ENCODE results near the gene GGA2.
"Not testable (repeated sequence)": the region's sequence is repeated elsewhere in the genome, so short reads cannot be mapped to it uniquely, and the experiment has no call there.

The GGA2 gene

DNA sequence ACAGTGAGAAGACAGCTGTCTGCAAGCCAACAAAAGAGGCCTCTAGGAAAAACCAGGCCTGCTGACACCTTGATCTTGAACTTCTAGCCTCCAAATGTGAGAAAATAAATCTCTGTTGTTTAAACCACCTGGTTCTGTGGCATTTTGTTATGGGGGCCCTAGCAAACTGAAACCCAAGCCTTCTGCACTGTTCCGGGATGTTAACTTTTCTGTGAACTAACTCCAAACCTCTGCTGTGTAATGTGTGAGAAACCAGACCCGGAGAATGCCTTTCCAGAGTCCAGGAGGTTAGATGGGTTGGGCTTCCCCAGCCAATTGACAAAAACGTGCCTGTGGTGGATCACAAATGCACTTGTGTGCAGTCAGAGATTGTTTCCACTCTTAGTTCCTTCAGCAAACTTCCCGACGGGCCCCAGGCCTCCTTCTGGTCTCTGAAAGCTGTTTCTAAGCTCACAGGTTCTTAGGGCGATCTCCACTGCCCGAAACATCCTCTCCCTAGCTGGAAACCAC lies 13.6 kb upstream of the GGA2 start:
- no peak for DNase-seq

DNA sequence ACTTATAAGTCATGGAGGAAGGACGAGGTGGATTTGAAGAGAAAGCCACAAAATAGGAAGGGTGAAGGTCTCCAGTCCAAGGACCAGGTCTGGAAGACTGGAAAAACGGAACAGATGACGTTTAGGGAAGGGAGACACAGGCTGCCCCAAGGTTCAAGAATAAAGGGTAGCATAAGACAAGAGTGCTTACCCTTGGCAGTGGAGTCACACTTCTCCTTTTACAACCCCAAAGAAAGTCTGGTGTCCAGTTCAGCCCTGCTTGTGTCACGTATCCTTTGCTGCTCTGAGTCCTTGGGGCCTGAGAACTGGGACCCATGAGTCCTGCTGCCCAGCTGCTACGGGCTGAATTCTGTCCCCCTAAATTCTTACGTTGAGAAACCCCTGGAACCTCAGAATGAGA lies 13.0 kb upstream of the GGA2 start:
- DNase-seq: no peak

DNA sequence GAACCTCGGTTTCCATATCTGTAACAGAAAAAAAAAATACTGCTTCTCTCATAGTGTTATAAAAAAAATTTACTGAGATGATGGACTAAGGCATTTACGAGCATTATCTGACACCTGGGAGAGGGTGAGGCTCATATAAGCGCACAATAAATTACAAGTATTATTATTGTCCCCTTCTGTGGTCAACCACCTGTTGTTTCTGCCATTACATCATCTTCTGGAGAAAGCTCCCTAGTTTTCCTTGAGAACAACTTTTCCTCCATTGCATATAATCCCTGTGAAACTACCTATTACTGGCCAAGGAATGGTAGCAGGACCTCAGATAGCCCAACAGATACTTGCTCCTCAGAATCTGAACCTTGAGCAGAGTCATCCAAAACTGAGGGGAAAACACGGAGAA lies 11.7 kb upstream of the GGA2 start:
- DNase-seq: no peak

DNA sequence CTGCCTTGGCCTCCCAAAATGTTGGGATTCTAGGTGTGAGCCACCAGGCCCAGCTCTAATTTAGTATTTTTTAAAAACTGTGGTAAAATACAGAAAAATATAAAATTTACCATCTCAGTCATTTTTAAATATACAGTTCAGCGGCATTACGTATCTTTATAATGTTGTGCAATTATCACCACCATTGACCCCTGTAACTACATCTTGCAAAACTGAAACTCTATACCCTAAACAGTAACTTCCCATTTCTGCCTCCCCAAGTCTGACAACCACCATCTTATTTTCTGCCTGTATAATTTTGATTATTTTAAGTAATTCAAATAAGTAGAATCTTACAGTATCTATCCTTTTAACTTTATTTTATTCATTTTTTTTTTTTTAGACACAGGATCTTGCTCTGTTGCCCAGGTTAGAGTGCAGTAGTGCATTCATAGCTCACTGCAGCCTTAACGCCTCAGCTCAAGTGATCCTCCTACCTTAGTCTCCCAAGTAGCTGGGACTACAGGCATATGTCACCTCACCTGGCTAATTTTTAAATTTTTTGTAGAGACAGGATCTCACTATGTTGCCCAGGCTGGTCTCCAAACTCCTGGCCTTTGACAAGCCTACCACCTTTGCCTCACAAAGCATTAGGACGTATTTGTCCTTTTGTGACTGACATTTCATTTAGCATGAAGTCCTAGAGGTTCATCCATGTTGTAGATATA lies 10.9 kb upstream of the GGA2 start:
- DNase-seq: no peak

DNA sequence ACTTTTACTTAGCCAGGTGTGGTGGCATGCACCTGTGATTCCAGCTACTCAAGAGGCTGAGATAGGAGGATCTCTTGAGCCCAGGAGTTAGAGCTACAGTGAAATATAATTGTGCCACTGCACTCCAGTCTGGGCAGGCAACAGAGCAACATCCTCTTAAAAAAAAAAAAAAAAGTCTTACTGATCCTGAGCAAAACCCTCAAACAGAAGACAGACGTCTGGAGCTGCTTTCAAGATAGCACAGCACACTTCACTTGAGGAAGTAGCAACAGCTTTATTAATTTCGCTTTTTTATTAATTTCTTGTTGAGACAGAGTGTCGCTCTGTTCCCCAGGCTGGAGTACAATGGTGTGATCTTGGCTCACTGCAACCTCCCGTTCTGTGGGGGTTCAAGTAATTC lies 10.2 kb upstream of the GGA2 start:
- DNase-seq: no peak

DNA sequence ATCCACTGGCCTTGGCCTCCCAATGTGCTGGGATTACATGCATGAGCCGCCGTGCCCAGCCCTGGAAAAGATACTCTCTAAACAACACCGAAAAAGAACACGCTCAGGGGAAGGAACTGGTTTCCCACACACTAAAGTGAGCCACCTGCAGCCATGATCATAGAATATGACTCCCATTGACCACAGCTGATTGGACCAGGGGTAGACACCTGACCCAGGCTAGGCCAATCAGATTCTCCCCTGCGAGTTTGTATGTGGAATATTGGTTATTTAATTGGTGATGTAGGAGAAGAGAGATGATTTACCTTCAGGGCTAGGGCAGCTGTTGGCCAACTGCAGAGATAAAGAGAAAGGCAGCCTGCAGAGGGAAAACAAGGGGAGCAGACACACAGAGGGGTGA lies 9.0 kb upstream of the GGA2 start:
- no peak for DNase-seq

DNA sequence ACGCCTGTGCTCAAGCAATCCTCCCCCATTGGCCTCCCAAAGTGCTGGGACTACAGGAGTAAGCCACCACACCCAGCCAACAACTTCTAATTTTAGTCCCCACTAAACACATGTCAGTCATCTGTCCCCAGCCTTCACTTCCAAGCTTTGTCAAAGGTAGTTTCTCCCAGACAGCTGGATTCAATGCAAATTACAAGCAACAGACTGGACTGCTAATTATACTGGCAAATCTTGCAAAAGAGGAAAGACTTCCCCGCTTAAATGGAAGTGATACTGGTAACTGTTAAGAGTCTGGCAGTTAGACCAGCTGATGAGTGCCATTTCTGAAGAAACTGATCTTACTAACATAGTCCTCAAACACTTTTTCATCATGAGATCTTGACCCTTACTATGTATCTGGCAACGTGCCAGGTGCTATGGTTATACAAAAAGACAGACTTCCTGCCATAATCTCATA lies 8.2 kb upstream of the GGA2 start:
- no peak for DNase-seq

DNA sequence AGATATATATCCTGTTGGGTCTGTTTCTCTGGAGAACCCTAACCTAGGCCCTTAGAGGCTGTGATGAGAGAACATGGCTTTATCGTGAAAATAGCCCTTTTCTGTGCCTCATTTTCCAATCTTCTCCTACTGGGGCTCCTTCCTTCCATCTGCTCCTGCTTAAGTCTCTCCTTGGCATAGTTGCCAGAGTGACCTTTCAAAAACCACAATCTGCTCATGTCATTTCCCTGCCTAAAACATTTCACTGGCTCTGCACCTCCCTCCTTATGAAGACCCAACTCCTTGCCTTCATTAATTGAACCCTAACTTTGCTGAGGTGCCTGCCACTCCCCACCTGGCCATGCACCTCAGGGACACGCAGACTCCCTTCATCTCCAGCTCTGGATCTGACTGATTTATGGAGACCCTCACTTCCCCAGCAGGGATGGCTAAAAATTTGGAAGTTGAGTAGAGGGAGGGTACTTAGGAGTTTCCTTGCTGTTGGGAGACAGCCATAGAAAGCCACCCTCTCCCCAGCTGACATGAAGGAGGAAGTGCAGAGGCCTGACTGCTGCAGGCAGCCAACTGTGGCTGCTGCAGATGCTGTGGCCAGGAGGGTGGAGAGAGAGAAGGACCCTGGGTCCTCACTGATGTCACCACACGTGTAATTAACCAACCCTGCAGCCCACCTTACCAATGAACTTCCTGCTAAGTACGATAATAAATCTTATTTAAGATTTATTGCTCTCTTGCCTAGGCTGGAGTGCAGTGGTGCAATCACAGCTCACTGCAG lies 6.3 kb upstream of the GGA2 start:
- no peak for DNase-seq

DNA sequence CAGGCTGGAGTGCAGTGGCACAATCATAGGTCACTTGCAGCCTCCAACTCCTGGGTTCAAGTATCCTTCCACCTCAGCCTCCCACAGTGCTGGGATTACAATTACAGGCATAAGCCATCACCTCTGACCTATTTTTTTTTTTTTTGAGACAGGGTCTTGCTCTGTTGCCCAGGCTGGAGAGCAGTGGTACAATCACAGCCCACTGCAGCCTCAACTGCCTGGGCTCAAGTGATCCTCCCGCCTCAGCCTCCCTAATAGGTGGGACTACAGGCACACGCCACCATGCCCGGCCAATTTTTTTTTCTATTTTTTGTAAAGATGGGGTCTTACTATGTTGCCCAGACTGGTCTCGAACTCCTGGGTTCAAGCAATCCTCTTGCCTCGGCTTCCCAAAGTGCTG lies 5.6 kb upstream of the GGA2 start:
- DNase-seq: no peak

DNA sequence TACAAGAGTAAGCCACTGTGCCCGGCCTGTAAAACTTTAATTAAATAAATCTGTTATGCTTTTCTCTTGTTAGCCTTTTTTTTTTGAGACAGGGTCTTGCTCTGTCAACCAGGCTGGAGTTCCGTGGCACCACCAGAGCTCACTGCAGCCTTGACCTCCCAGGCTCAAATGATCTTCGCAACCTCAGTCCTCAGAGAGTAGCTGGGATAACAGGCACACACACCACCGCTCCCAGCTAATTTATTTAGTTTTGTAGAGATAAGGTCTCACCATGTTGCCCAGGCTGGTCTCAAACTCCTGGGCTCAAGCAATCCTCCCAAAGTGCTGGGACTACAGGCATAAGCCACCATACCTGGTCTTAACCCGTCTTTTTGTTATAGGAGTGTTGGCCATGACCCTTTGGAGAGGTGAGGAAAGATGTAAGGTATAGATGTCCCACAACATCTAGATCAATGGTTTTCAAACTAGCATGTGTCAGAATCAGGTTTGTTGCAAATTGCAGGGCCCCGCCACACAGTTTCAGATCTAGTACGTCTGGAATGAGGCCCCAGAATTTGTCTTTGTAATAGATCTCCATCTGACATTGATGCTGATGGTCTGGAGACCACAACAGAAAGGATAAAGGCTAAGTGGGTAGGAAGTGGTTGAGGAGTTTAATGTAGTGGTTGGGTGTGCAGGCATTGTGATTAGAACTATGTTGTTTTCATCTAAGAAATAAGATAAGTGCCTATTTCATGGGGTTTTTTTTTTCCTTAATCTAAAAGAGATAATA lies 4.3 kb upstream of the GGA2 start:
- no peak for DNase-seq

DNA sequence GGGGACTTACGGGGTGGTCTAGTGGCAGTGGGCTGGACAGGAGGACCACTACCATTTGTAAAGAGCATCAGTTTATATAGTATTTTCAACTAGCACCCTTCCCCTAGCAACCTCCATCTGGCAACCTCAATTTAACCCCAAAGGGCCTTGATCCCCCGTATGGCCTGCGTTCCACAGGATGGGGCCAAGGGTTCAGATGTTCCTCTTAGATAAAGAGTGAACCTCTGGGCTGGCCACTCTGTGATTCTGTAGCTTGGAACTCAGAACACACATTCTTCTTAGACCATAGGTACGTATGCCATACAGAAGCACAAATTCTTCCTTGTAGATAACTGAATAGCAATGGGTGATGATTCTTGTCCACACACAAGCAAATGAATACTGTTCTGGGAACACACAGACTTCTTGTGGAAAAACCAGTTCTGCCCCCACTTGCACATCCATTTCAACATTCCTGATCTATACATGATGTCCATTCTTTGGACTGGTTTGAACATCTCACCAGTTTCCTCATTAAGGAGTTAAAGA lies 1.9 kb upstream of the GGA2 start:
- DNase-seq: no peak

DNA sequence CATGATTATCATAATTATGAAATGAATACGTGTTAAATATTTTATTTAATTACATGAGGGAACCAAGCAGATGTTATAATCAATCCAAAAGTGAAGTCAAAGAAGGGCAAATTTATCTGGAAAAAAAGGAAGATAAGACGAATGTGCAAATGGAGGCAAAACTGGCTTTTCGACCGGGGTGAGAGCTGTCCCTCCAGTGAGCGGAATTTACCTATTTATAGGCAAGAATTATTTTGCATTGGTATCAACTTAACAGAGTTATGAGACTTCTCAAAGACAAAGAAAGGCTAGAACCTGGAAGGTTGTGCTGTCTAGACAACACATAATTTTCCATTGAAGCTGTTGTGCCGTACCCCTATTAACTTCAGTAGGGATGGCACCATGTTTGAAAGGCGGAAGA lies 1.4 kb upstream of the GGA2 start:
- no peak for DNase-seq

DNA sequence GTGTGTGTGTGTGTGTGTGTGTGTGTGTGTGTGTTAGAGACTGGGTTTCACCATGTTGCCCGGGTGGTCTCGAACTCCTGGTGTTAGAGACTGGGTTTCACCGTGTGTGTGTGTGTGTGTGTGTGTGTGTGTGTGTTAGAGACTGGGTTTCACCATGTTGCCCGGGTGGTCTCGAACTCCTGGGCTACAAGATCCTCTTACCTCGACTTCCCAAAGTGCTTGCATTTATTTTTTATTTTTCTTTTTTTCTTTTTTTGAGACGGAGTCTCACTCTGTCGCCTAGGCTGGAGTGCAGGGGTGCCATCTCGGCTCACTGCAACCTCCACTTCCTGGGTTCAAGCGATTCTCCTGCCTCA lies 599 bp upstream of the GGA2 start:
- DNase-seq: not testable (repeated sequence)

DNA sequence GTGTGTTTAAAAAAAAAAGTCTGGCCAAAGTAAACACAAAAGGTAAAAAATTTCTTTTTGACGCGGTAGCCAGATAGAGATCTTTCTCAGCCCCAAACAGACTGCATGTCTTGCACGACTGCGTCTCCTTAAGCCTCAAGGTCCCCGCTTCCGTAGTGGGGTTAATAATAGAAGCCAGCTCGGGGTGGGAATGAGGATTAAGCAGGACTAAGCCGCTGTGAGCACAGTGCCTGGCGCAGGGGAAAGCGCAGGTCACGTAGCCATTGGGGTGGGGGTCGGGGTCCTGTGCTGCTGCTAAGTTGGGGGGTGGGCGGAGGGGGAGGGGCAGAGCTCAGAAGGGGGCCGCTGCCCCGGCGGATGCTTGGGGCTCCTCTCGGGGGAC lies 521 bp downstream of the GGA2 start:
- DNase-seq: peak; percentile 34

DNA sequence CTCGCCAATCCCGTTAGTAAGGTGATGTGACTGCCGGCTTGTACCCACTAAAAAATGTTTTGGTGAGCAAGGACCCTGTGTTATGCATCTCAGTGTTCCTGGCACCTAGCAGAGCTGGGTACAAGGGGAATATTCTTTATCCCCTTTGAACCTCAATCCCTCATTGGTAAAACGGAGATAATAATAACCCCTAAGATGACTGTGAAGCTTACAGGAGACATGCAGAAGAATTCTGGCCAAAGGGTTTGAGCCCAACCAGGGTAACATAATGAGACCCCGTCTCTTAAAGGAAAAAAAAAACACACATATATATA lies 896 bp downstream of the GGA2 start:
- no peak for DNase-seq

DNA sequence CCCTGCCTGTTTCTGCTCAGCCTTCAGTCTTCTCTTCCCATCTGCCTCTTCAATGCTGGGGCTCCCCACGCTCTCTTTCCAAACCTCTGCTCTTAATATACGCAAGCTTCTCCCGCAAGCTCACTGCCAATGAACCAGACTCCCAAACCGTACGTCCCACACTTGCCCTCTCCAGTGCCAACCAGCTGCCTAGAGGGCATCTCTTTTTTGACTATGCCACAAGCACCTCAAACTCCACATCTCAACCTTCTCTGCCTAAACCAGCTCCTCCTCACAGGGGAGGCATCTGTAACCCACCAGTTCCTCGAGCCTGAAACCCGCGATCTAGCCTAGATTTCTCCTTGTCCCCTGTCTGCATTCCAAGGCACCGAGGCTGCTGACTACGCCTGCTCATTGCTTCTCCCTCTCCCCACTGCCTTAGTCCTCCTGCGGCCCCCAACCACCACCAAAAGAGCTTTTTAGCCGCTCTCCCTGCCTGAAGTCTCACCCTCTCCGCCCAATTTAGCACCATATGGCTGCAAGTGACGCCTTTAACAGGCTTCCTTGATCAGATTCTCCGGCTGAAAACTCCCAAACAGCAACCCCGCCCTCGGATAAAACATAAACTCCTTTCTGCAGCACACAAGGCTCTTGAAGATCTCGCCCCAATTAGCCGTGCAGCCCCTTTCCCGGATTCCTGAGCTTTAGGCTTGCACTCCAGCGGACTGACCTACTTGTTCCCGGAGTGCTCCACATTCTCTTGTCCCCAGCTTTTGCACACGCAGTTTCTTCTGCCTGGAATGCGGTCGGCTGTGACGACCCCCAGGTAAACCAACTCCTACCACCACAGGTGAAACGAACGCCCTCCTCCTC lies 1.5 kb downstream of the GGA2 start:
- peak; percentile 2 for DNase-seq

DNA sequence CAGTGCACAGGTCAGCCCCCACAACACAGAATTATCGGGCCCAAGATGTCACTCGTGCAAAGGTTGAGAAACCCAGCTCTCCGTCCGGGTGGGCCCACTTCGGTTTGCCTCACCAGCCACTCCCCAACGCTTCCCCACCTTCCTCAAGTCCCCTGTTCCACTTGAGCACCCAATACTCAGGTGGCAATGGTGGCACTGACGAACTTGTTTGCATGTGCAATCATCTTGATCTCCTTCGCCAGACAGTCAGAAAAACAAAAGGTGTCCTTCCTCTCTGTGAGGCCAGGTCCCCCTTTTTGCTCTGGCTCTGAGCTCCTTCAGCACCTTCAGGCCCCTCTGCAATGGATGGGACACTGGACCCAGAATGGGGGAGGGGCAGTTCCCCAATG lies 3.7 kb downstream of the GGA2 start:
- no peak for DNase-seq

DNA sequence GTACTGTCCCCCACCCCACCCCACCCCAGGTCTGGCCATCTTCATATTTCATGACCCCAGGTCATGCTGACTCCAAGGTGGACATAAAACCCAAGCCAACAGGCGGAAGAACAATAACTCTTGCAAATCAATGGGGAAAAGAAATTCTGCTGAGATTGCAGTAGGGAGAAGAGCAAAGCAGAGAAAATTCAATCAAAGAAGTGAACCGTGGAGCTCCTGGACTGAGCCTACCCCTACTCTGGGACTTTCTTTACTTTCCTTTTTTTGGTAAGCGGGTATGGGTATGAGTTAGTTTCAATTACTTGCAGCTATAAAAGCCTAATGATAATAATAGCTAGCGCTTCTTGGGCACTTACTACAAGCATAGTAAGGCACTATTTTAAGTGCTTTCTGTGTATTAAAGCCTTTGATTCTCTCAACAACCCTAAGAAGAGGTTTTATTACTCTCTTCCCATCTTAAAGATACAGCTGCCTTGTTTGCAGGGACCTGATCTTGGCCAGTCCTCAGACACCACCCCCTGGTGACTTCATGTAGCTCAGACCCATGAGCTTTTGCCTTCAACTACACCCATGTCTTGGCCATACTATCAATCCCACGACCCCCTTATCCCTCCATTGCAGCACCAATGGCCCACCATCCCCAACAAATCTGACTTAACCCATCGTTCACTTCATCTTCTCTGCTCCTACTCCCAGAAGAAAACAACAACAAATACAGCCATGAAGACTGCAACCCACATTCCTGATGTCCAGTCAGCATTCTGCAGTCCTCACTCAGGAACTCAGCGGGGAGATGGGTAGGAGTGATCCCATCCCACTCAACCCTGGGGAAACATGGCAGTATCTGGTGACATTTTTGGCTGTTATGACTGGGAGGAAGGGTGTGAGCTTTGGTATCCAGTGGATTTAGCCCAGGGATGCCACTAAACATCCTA lies 4.4 kb downstream of the GGA2 start:
- no peak for DNase-seq

DNA sequence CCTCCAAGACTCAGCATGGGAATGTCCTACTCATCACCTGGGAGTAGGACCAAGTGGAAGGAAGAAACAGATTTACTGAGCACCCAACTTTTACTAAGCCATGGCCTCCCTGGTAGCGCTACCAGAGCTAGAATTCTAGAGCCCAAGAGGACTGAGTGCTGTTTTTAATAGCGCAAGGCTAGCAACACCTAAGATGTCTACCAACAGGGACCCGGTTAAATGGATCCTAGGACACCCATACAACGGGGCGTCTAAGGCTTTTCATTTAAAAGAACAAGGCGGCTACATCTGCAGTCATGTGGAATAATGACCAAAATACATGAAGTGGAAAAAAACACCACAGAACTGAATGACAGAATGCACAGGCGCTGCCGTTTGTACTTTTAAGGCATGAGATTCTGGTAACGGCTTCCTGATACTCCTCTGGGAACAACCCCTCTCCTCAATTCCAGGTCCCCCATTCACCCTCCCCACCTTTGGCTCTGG lies 5.1 kb downstream of the GGA2 start:
- no peak for DNase-seq

DNA sequence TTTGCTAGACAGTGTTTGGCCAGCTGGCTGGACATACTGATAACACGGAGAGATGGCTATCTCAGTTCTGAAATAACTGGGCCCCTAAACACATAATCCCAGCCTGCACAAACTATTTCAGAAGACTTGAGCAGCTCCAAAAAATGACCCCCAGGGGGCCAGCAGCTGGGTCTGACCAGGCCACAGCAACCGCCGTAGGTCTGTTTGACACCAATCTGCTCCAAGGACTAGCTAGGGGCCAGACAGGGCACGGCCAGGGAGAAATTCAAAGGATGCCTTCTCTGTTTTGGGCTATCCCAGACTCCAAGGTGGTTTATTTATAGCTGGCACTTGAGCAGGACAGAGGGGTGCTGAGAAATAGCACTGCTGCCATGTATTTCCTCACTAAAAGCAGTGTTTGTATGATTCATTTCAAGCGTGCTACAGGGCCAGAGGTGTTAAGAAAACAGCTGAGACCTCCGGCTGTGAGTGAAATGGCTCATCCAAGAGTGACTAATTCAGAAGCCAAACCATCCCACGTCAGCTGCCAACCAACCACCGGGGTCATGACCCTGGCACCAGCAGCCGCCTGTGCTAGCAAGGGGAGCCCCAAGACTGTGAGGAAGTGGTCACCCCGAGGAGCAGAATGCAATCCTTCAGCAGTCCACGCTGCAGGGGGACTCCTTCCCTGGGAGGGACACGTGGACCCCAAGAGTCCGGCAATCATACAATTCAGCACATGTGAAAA lies 5.7 kb downstream of the GGA2 start:
- no peak for DNase-seq

DNA sequence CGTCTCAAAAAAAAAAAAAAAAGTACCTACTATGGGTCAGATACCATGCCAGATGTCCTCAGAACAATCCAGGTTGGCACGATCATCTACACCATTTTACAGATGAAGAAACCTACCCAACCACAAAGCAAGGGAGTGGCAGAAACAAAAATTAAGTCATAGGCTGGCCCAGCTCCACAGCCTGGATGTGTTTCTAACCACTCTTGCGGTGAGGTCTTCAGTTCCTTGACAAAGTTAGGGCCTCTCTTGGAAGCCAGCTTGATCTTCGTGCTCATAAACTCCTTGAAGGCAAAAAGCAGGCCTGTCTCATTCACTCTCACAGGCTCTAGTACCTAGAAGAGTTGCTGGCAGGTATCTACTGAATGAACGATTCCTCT lies 6.2 kb downstream of the GGA2 start:
- no peak for DNase-seq
